C4-2B (cell line): ENCODE data around the gene ARHGEF16.

ENCODE experiments used
- H3K27ac ChIP-seq: fragments of 450-650 bp; 2 replicates; pipeline ENCODE4 v1.5.1; 2017
- ZFX ChIP-seq: fragments of 450-650 bp; IDR thresholded peaks from 2 replicates; pipeline ENCODE4 v1.6.1; 2017
- TF ChIP-seq, protein P1 (sequence below): fragments of 450-650 bp; conservative IDR thresholded peaks from 2 replicates; pipeline ENCODE4 v1.5.1; 2017; ENCODE audit warnings: mild to moderate bottlenecking

Gene ARHGEF16

DNA sequence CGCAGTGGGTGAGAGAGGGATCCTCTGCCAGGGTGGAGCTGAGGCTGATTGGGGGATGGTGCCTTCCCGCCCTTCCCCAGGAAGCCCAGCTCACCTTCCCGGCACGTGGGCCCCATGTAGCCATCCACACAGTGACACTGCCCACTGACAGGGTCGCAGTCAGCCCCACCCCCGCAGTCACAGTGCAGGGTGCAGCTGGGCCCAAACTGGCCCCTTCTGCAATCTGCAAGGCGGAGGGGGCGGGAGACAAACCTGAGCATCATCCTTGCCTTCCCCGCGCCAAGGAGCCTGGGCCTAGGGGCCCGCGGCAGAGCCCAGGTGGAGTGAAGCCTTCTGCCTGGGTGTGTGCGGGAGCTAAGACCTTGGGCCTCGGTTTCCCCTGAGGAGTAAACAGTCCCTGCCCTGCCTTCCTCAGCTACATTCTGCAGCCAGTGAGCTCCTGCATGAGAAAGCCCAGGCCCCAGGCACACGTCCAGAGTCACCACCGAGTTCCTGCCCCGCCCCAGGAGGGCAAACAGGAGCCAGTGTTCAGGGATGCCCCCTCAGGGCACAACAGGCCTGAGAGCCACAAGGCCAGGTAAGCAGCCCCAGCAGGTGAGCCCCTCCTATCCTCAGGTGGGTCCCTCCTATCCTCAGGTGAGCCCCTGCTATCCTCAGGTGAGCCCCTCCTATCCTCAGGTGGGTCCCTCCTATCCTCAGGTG is 38.2 kb downstream of the ARHGEF16 start:
- no peak overlapping the region for H3K27ac ChIP-seq
- TF ChIP-seq ZFX = no peak
- TF ChIP-seq, protein P1, sequence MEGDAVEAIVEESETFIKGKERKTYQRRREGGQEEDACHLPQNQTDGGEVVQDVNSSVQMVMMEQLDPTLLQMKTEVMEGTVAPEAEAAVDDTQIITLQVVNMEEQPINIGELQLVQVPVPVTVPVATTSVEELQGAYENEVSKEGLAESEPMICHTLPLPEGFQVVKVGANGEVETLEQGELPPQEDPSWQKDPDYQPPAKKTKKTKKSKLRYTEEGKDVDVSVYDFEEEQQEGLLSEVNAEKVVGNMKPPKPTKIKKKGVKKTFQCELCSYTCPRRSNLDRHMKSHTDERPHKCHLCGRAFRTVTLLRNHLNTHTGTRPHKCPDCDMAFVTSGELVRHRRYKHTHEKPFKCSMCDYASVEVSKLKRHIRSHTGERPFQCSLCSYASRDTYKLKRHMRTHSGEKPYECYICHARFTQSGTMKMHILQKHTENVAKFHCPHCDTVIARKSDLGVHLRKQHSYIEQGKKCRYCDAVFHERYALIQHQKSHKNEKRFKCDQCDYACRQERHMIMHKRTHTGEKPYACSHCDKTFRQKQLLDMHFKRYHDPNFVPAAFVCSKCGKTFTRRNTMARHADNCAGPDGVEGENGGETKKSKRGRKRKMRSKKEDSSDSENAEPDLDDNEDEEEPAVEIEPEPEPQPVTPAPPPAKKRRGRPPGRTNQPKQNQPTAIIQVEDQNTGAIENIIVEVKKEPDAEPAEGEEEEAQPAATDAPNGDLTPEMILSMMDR = no peak

DNA sequence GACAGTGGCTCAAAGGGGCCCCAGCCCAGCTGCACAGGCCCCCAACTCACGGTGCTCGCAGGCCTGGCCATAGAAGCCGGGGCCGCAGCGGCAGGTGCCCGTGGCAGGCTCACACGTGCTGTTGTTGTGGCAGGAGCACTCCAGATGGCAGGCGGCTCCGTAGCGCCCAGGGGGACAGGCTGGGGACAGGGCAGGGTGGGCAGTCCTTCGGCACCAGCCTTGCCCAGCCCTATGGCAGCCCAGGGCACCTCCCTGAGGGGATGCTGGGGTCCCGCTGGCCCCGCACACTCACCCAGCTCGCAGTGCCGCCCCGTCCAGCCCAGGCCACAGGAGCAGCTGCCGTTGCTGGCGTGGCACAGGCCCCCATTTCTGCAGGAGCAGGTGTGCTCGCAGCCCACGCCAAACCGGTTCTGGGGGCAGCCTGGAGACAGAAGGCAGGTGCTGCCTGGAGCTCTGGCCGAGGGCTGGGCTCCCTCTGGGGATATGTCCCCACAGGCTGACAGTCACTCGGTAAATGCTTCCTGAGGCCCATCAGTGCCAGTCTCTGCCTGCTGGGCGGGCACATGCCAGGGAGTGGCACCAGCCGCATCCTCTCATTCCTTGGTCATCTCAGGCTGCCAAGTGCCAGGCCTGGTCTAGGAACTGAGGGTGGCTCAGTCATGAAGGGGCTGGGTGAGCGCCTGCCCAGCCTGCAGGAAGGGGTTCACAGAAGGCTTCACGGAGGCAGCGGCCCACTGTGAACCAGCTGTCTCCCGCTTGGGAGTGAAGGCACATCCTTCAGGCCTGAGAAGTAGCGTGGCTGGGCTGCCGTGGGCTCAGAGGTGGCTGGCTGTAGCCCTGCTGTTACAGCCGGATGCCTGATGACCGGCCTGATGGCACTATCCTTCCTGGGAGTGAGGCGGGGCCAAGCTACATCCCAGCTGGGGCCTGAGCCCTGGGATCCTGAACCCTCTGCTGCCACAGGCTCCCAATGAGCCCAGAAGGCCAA is 40.1 kb downstream of the ARHGEF16 start:
- TF ChIP-seq, protein P1 = no peak
- no peak for TF ChIP-seq ZFX
- no peak overlapping the region for H3K27ac ChIP-seq

DNA sequence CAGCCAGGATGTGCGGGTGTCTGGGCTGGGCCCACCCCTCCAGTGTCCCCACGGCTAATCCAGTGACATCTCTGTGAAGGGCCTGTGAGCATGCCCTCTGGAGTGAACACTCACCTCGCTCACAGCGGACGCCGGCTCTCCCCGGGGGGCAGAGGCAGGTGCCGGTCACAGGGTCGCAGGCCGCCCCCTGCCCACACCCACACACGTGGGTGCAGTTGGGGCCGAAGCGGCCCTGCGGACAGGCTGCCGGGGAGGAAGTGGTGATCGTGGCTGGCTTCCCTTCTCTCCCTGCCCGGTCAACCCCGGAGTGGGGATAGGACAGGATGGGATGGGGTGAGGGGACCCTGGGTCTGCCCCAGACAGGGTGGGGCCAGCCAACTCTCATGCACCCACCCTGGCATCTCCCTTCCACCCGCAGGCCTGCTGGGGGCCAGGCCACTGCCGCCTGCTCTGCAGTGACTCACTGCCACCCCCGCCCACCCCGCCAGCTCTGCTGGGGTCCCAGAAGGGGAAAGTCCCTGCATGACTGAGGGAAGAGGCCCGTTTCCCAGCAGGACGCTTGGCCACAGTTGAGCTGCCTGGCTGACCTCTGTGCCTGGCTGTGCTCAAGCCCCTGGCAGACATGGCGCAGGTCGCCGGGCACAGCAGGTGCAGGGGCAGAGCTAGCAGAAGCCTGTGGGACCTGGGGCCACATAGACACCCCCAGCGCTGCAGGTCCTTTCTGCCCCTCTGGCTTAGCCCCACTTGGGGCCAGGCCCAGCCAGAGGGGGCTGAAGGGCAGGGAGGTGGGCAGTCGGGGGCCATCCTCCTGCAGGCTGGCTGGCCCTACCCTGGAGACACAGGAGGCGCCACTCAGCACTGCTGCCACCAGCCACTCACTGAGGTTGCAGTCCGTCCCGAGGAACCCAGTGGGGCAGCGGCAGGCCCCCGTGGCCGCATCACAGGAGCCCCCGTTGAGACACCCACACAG is 41.6 kb downstream of the ARHGEF16 start:
- no peak for TF ChIP-seq ZFX
- TF ChIP-seq, protein P1 = no peak
- no peak overlapping the region for H3K27ac ChIP-seq

DNA sequence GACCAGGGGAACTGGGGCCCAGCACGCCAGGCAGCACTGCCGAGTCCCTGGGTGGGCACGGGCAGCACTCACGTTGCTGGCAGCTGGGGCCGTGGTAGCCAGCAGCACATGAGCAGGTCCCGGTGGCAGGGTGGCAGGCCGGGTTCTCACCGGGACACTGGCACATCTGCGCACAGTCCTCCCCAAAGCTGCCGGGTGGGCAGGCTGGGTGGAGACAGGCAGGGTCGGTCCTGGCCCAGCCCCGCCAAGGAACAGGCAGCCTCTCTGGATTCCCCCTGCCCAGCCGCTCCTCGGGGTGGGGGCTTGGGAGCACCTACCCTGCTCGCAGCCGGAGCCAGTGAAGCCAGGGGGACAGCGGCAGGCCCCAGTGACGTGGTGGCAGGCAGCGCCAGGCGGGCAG is 42.5 kb downstream of the ARHGEF16 start:
- TF ChIP-seq, protein P1 = no peak
- H3K27ac ChIP-seq = no peak overlapping the region

DNA sequence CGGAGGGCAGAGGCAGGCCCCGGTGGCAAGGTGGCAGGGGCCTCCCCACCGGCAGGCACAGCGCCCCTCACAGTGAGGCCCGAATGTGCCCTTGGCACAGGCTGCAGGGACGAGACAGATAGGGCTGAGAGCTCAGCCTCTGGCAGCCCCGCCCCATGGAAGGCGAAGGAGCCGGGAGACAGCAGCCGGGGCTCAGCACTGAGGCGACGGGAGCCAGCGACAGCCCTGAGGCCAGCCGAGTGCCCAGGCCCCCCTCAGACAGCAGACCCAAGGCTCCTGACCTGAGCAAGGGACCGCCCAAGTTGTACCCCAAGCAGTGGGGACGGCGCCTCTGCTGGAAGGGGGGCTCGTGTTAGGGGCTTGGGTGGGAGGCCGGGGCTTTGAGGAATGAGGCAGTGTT is 43.1 kb downstream of the ARHGEF16 start:
- H3K27ac ChIP-seq = no peak overlapping the region
- TF ChIP-seq, protein P1 = no peak
- no peak for TF ChIP-seq ZFX

DNA sequence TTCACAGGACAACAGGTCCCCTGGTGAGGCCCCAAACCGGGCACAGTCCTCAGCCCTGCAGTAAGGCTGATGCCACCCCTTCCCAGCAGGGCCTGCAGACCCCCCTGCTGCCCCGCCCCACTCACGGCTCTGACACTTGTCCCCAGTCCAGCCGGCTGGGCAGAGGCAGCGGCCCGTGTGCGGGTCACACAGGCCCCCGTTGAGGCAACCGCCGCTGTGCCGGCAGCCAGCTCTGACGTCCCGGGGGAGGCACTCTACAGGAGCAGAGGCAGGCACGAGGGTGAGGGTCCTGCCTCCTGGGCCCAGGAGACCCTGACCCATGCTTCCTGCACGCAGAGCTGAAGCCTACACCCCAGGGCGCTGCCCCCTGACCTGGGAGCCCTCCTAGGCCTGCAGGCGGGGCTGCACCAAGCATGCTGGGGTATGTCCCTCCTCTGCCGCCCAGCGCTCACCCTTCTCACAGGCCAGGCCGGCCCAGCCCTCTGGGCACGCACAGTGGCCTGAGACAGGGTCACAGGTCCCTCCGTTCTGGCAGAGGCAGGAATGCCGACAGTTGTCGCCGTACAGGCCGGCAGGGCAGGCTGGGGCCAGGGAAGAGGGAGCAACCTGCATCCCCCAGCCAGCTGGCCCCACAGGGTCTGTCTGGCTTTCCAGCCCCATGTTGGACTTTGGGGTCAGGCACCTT is 43.9 kb downstream of the ARHGEF16 start:
- no peak overlapping the region for H3K27ac ChIP-seq
- TF ChIP-seq, protein P1 = no peak
- TF ChIP-seq ZFX = peak; percentile 10; the same call in 1 of the 2 replicates
